Cardiac fibroblast (primary cell): Measurements from ENCODE around the gene MS4A15.

Experiments used
- DNase-seq, 2 donors: peaks; one replicate each; pipeline versions ENCODE4 v3.0.0 to v3.0.0-alpha.2; 2010; ENCODE audit warnings: low read depth in 2 of 2
- H3K4me3 ChIP-seq, 2 donors: replicated peaks in 1 of 2; 1 replicate in 1 of 2; 2 replicates in 1 of 2; pipeline ENCODE4 v1.5.1; 2011; ENCODE audit warnings: low read depth in 2 of 2, low read length in 2 of 2, mild to moderate bottlenecking in 2 of 2, moderate library complexity in 1 of 2
- TF ChIP-seq, protein P1 (sequence below): IDR thresholded peaks from one replicate; pipeline ENCODE4 v1.5.1; 2011; ENCODE audit warnings: low read depth, mild to moderate bottlenecking, low read length, inconsistent platforms

Gene MS4A15

DNA sequence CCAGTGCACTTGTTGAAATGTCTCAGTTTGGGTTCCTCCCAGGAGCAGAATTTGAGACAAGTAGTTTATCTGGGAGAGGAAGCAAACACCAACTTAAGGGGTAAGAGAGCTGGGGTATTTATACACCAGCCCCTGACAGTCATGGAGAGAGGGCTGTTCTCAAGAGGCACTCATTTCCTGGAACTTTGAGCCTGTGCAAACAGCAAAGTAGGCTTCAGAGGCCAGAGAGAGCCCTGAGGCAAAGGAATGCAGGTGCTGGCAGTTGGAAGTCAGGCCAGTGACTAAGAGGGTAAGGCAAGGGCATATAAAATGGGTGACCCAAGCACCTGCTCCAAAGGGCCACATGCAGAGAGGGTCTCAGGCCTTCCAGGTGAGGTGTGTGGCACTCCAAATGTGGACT, 16.1 kb upstream of the MS4A15 start:
- H3K4me3 ChIP-seq = no peak overlapping the region
- DNase-seq = no peak
- TF ChIP-seq, protein P1, sequence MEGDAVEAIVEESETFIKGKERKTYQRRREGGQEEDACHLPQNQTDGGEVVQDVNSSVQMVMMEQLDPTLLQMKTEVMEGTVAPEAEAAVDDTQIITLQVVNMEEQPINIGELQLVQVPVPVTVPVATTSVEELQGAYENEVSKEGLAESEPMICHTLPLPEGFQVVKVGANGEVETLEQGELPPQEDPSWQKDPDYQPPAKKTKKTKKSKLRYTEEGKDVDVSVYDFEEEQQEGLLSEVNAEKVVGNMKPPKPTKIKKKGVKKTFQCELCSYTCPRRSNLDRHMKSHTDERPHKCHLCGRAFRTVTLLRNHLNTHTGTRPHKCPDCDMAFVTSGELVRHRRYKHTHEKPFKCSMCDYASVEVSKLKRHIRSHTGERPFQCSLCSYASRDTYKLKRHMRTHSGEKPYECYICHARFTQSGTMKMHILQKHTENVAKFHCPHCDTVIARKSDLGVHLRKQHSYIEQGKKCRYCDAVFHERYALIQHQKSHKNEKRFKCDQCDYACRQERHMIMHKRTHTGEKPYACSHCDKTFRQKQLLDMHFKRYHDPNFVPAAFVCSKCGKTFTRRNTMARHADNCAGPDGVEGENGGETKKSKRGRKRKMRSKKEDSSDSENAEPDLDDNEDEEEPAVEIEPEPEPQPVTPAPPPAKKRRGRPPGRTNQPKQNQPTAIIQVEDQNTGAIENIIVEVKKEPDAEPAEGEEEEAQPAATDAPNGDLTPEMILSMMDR = no peak

DNA sequence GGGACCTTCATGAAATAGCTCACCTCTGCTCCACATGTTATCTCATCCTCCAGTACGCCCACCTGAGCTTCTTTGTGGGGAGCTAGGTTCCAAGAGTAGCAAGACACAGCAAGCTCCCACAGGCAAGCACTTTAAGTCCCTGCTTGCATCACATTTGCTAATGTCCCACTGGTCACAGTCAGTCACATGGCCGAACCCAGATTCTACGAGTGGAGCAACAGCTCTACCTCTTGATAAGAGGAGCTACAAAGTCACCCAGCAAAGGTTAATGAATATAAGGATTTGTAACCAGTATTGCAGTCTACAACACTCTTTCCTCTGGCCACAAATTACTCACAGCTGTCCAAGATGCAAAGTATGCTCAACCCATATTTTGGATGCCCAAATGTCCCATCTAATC, 15.2 kb upstream of the MS4A15 start:
- TF ChIP-seq, protein P1 = no peak
- no peak for DNase-seq
- no peak overlapping the region for H3K4me3 ChIP-seq

DNA sequence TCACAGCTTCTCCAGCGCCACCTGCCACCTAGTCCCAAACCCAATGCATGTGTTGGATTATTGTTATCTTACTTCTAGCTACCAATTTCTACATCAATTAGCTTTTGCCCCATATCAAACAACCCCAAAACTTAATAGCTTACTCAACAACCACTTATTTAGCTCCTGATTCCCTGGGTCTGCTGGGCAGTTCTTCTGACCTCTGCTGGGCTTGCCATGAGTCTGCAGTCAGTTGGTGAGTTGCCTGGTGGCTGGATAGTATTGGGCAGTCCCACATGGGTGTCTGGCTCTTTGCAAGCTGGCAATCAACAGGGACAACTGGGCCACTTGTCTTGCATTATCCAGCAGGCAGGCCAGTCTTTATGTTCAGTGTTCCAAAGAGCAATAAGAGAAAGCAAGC, 13.6 kb upstream of the MS4A15 start:
- DNase-seq = no peak
- TF ChIP-seq, protein P1 = no peak
- H3K4me3 ChIP-seq = no peak overlapping the region

DNA sequence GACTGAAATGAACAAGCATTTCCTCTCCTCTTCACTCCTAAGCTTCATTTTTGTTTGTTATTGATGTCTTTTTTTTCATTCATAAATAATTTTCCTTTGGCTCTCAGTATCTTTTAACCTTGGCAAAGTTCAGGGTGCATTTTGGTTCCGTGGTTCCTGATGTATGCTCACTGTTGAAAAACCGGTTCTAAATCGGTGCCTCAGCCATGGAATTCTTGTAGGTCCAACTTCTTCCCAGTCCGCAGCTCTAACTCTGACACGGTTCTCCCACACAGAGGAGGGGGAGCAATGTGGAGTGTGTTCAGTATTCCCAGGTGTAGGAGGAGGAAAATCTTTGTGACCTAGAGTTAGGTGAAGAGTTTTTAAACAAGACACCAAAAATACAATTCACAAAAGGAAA, 12.6 kb upstream of the MS4A15 start:
- TF ChIP-seq, protein P1 = no peak

DNA sequence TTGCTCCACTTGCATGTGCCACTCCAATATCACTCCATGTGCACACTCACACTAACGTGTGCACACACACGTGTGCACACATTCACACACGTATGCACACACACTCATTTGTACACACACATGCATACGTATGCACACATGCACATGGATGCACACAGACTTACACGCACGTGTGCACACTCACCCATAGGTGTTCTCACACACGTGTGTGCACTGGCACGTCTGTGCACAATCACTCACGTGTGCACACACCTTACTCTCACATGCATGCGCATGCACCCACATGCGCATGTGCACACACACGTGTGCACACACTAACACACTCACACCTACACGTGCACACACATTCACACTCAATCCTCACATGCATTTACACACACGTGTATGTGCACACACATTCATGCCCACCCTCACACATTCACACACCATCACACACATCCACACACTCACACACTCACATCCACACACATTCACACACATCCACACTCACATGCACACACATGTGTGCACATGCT, 9.3 kb upstream of the MS4A15 start:
- TF ChIP-seq, protein P1 = no peak
- DNase-seq = no peak
- H3K4me3 ChIP-seq = no peak overlapping the region

More for the DNA sequence above, 12.6 kb upstream of the MS4A15 start:
- no peak for DNase-seq
- H3K4me3 ChIP-seq = no peak overlapping the region

DNA sequence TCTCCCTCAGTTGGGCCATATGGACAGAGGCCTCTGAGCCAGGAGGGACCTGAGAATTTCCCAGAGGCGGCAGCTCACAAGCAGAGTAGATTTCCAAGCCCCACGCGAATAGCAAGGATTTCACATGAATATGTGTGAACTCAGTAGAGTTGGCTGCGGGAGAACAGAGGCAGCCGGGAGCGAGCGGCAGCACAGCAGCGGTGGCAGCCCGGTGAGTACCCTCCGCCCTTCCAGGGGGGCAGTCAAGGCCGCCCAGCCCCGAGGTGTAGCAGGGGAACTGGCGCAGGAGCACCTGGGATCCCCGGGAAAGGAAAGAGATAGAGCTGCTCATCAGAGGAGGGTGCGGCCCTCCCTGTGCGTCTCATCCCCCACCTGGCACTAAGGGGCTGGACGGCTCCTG, 8.4 kb upstream of the MS4A15 start:
- H3K4me3 ChIP-seq = no peak overlapping the region
- DNase-seq = no peak
- TF ChIP-seq, protein P1 = no peak

DNA sequence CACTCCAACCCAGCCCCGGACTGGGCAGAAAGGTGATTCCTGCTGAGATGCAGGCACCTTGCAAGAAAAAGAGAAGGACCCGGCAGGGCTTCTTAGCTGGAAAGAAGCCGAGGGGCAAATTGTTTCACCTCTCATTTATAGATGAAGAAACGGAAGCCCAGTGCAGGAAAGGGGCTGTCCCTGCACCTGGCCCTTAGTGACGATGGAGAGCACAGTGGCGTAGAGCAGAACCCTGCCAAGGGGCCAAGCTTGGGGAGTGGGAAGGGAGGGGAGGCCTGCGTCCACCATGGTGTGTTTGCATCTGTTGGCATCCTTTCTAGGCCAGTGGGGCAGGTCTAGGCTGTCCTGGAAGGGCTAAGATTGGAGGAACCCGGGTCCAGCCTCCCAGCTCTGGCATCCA, 7.8 kb upstream of the MS4A15 start:
- TF ChIP-seq, protein P1 = no peak
- no peak overlapping the region for H3K4me3 ChIP-seq
- no peak for DNase-seq
